GM21423 (cell line): ENCODE data around the gene OR4E2.
"Not testable (repeated sequence)": the region's sequence is repeated elsewhere in the genome, so short reads cannot be mapped to it uniquely, and the experiment has no call there.

ENCODE experiments used
- ATAC-seq: cut with Tn5 transposase; IDR thresholded peaks from one replicate; pipeline ENCODE4 v1.9.1; 2021; ENCODE audit warnings: mild to moderate bottlenecking, moderate library complexity; ENCODE audit not compliant: unreplicated experiment

Gene OR4E2

DNA sequence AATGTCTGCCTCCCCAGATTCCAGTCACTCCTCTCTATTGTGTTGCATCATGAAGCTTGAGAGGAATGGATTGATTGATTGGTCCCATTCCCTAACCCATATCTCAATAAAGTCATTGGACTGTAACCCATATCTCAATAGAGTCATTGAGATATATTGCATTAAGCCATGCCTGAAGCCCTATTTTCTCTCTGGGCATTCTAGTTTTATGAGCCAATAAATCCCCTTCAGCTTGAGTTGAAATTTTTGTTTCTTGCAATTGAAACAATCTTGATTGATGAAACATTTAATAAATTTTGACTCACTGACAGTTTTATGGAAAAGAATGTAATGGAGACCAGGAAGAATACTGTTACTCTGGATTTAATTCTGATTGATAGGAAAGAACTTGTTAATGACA is 40.8 kb downstream of the OR4E2 start:
- ATAC-seq, result no peak

DNA sequence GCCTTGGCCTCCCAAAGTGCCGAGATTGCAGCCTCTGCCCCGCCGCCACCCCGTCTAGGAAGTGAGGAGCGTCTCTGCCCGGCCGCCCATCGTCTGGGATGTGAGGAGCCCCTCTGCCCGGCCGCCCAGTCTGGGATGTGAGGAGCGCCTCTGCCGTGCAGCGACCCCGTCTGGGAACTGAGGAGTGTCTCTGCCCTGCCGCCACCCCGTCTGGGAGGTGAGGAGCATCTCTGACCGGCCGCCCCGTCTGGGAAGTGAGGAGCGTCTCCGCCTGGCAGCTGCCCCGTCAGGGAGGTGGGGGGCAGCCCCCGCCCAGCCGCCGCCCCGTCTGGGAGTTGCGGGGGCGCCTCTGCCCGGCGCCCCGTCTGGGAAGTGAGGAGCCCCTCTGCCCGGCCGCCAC is 44.0 kb downstream of the OR4E2 start:
- ATAC-seq, result not testable (repeated sequence)

DNA sequence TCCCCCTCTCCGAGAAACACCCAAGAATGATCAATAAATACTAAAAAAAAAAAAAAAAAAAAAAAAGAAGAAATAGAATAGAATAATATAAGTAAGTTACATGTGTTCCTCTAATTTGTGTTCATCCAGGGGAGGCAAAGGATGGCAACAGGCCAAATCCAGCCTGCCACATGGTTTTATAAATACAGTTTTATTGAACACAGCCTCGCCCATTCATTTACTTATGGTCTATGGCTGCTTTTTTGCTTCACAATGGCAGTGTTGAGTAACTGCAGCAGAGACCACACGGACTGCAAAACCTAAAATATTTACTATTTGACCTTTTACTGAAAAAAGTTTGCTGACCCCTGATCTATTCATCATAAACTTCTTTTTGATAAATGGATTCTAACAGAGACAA is 44.9 kb downstream of the OR4E2 start:
- not testable (repeated sequence) for ATAC-seq

DNA sequence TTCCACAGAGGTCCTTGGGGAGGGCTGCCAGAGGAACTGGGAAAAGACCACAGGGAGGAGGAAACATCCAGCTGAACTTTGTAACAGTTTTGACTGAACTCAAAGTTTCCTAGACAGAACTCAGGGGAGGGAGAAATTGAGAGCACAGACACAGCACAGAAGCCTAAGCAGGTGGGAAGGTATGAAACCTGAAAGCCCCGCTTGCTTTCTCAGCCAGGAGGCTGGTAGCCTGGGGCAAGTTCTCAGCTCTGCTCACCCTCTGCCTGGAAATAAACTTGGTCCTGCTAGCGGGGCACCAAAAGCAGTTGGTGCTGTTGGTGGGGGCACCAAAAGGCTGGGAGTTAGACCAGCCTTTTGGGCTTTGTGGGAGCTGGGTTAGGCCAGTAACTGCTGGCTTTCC is 45.9 kb downstream of the OR4E2 start:
- ATAC-seq, result no peak

DNA sequence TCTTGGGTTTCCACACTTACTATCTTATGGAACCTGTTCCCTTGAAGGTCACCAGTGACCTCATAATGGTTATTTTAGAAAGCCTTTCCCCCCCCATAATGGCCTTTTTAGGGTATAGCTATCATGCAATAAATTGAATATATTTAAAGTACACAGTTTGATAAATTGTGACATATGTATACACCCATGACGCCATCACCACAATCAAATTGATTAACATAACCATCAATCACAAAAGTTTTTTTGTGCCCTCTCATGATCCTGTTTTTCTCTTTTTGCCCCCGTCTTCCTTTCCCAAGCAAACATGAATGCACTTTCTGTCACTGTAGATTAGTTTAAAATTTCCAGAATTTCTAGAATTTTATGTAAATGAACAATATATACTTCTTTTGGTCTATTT is 48.7 kb downstream of the OR4E2 start:
- no peak for ATAC-seq

DNA sequence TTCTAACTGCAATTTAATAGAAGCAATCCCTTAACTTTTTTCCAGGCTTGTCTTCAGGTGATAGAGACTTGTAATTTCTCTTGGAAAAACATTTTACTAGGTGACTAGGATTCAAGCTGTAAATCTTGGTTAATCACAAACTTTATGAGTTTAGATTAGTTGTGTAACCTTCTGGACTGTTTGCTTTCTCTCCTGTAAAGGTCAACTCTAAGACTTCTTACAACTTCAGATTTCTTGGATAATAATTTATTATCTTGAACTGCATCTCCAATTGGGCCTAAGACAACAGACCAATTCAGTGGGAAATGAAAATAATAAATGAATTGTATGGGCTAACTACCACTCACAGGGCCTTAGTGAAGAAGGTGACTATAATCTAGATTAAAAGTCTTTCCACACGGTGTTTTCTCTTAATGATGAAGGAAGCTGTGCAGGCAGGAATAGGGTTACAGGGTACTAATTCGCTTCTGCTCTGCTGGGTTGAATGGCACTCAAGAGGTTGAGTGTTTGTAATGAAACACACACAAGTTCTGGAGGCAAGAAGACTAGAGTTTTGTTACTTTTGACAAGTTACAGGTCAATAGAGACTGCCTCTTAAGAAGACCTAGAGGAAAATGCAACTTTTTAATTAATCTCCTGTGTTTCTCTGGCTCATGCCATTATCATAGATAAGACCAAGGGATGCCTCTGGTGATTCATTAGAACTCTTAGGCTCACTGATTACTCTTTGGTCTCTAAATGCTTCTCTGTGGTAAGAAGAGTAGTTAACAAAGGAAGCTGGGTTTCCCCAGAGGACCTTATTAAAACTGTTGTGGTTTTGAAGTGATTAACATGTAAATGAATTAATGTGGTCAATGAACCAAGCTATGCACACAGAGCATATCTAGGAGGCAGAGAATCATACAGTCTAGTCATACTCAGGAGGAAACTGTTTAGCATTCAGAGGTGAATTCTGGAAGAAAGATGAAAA is 50.0 kb downstream of the OR4E2 start:
- ATAC-seq, result no peak

DNA sequence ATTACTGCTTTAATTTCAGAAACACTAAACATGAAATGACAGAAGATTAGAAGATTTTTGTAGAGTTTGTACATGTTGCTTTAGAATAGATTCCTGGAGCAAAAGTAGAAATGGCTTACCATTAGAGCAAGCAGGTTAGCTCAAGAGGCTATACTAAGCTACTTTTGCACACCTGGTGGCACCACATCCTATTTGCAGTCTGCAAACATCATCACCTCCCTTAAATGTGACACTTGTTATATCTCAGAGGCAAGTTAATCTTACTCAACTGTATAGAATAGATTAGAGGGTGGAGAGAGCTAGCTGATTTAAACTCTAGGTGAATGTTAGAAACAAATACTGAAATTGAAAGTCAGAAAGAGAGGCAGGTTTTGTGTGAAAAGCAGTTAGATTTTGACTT is 50.7 kb downstream of the OR4E2 start:
- ATAC-seq, result no peak

DNA sequence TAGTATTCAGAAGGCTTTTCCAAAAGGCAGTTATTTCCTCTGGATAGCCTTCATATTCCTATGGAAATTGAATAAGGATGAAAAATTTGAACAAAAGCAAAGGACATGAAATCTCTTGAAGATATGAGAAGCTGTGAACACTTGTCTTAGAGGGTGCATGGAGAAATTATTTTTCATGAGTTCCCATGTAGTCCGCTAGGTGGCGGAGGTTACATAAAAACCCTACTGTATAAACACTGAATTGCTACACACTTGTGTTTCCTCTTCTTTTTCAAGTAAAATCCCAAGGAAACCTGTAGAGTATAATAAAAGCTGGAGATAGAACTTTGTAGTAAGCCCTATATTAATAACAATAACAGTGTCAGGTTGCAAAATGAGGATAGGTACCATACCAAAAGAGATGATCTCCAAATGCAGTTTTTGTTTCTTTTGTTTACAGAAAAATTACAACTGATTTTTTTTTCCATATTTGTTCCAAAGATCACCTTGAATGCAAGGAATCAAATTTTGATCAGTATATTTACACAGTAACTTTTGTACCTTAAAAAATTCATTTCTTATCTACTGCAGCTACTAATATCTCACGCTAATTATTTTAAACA is 57.8 kb downstream of the OR4E2 start:
- ATAC-seq, result no peak

DNA sequence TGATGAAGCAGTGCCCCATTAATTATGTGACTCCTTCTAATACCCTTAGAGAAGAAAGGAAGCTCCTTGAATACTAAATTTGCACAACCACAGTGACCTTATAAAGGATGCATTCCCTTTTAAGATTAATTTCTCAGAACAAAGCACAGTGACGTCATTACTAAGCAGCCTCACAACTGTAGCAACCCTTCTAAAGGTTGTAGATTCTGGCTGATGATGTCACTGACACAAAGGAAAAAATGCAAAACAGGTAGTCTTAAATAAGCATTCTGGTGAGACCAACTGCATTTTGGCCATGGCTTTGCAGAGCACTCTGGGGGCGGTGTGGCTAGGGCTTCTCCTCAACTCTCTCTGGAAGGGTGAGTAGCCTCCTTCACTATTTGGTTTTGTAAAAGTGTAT is 58.4 kb downstream of the OR4E2 start:
- ATAC-seq, result no peak

DNA sequence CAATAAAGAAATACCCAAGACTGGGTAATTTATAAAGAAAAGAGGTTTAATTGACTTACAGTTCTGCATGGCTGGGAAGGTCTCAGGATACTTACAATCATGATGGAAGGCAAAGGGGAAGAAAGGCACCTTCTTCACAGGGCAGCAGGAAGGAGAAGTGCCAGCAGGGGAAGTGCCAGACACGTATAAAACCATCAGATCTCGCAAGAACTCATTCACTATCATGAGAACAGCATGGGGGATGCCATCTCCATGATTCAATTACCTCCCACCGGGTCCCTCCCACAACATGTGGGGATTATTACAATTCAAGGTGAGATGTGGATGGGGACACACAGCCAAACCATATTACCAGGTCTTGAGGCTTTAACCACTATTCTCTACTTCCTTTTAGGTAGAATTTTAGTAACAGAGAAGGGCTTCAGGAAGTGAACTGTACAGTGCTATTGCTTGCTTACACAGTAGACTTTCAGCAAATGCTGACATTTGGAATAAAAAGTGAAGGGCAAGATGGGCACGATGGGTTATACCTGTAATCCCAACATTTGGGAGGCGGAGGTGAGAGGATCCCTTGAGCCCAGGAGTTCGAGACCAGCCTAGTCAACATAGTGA is 60.8 kb downstream of the OR4E2 start:
- no peak for ATAC-seq
